ENCODE measurements around the gene PFKFB3. TPM values are rescaled to one million over a fixed set of nuclear protein-coding genes. Genes with fewer than 3 reads are reported as not detected.
"Not testable (repeated sequence)": the region's sequence is repeated elsewhere in the genome, so short reads cannot be mapped to it uniquely, and the experiment has no call there.

Gene PFKFB3
- total and polyA plus RNA-seq, 9 of the 15 experiments (the other 6 are each of a cell fraction or from before 2014, with no cell fraction given) = 0.46 to 21.6 (median 7.8) TPM

- H3K27me3 ChIP-seq (ENCODE audit: control insufficient read depth in 2 of 2, insufficient read depth in 2 of 2, low read length in 2 of 2); FAIRE-seq; BruUV-seq (replicated peaks); intact Hi-C loops (cut with micrococcal nuclease); CTCF ChIA-PET (ENCODE audit: low intra/inter-chr PET ratio); POLR2A ChIA-PET; H3K4me1 ChIP-seq (replicated peaks in 1 of 2; ENCODE audit: control insufficient read depth in 2 of 2, insufficient read depth in 2 of 2, low read length in 2 of 2); H3K9me3 ChIP-seq (replicated peaks; ENCODE audit: control insufficient read depth, insufficient read depth, low read depth, low read length); H3K4me2 ChIP-seq (ENCODE audit: insufficient read depth, low read length); H4K20me1 ChIP-seq (replicated peaks; ENCODE audit: control insufficient read depth, insufficient read depth, low read length); H3K36me3 ChIP-seq (ENCODE audit: control insufficient read depth, insufficient read depth, low read length); H3K27ac ChIP-seq (ENCODE audit: extremely low read depth, low read depth, low read length); H3K9me1 ChIP-seq (ENCODE audit: control insufficient read depth, insufficient read depth, low read length); H3K79me2 ChIP-seq (ENCODE audit: control insufficient read depth, insufficient read depth, low read length); DNase-seq (ENCODE audit: extremely low read depth in 1 of 4, low spot score in 3 of 4); H2AFZ ChIP-seq (ENCODE audit: low read depth, low read length); H3K4me3 ChIP-seq; ATAC-seq; in situ Hi-C loops (cut with MboI); H3K9ac ChIP-seq (ENCODE audit: insufficient read depth in 1 of 2, low read depth in 2 of 2, low read length in 2 of 2): not testable (repeated sequence)
- WGBS (ENCODE audit: insufficient coverage, low coverage, missing lambda C conversion rate) = 9% methylated on average over 3 of the region's 3 CpGs
- 0 out of 2 replicates have a peak, but pooled peaks have one; percentile 53 for TF ChIP-seq ZNF512 (tag; IDR thresholded peaks at IDR 0.05)
Observed at GRCh38 chr10:6290621-6291020, 87.9 kb downstream of the PFKFB3 start.

- Histone ChIP-seq H3K4me1 (replicated peaks in 1 of 2; ENCODE audit: control insufficient read depth in 2 of 2, insufficient read depth in 2 of 2, low read length in 2 of 2) (peaks cover 0 to 4% of the 10 kb centered on the region in 2 experiments; a peak in 3 of 5 replicates), H3K27ac (ENCODE audit: extremely low read depth, low read depth, low read length) (no peak overlapping the region), H3K4me3 (no peak overlapping the region), H3K79me2 (ENCODE audit: control insufficient read depth, insufficient read depth, low read length) (no peaks in the 10 kb centered on the region), H4K20me1 (replicated peaks; ENCODE audit: control insufficient read depth, insufficient read depth, low read length) (no peaks in the 10 kb centered on the region), H3K36me3 (ENCODE audit: control insufficient read depth, insufficient read depth, low read length) (no peaks in the 10 kb centered on the region), H3K9me3 (replicated peaks; ENCODE audit: control insufficient read depth, insufficient read depth, low read depth, low read length) (no peaks in the 10 kb centered on the region), H3K9ac (ENCODE audit: insufficient read depth in 1 of 2, low read depth in 2 of 2, low read length in 2 of 2) (no peak overlapping the region), H3K9me1 (ENCODE audit: control insufficient read depth, insufficient read depth, low read length) (no peaks in the 10 kb centered on the region), H3K4me2 (ENCODE audit: insufficient read depth, low read length) (no peak overlapping the region), H2AFZ (ENCODE audit: low read depth, low read length) (no peak overlapping the region), H3K27me3 (ENCODE audit: control insufficient read depth in 2 of 2, insufficient read depth in 2 of 2, low read length in 2 of 2) (no peaks in the 10 kb centered on the region; a peak in 1 of 5 replicates)
- intact Hi-C loops (cut with micrococcal nuclease) = no loop called here
- no TSS peak for BruUV-seq (replicated peaks)
- CTCF ChIA-PET (ENCODE audit: low intra/inter-chr PET ratio) = no interaction called here
- no peak for FAIRE-seq
- DNase-seq (ENCODE audit: extremely low read depth in 1 of 4, low spot score in 3 of 4) = no peak
- 3% methylated on average over 7 of the region's 7 CpGs for WGBS (ENCODE audit: insufficient coverage, low coverage, missing lambda C conversion rate)
- POLR2A ChIA-PET = interaction anchor here (0.9 kb wide), 1 partner anchor 17 kb away, joined by 3 read pairs; no protein-coding TSS in a partner anchor
- in situ Hi-C loops (cut with MboI) = no loop called here
- no peak for ATAC-seq
- no peak for TF ChIP-seq GTF2A2 (tag; IDR thresholded peaks at IDR 0.05)
- no peak for TF ChIP-seq AFF1 (IDR thresholded peaks at IDR 0.05; ENCODE audit: low read depth in 1 of 2, partially characterized antibody in 2 of 2)
- no peak for TF ChIP-seq ZBTB8A (IDR thresholded peaks at IDR 0.05; ENCODE audit: partially characterized antibody)
- 0 out of 2 replicates have a peak, but pooled peaks have one; percentile 15 for TF ChIP-seq SOX6 (IDR thresholded peaks at IDR 0.05)
- TF ChIP-seq MED1 (CRISPR knock-in tag; IDR thresholded peaks at IDR 0.05; ENCODE audit: borderline replicate concordance) = no peak
- TF ChIP-seq TARDBP (IDR thresholded peaks at IDR 0.05) = no peak
- TF ChIP-seq PHF20 (IDR thresholded peaks at IDR 0.05; ENCODE audit: partially characterized antibody) = no peak
- TF ChIP-seq DPF2 (IDR thresholded peaks at IDR 0.05) = no peak
Observed at GRCh38 chr10:6292741-6293151, 90.0 kb downstream of the PFKFB3 start.
